Panc1 (cell line): ENCODE results near the gene TENT5C. TPM values are rescaled to one million over a fixed set of nuclear protein-coding genes. Genes with fewer than 3 reads are reported as not detected.

ENCODE experiments used
- ATAC-seq: fragments of 200-7000 bp; cut with Tn5 transposase; 2 replicates; pipeline ENCODE4 v1.9.1; 2020; ENCODE audit warnings: mild to moderate bottlenecking, moderate library complexity
- BruUV-seq: library from RNA; stranded (reverse); fragments of 400-500 nt; replicated peaks from 2 replicates; lab custom pipeline; 2021; lab: Mats Ljungman, UMichigan
- CTCF ChIA-PET: fragments of 300-600 bp; sonication (Branson Sonifier 250); formaldehyde crosslinking; loops from one replicate; lab custom pipeline; 2022; ENCODE audit warnings: antibody characterized with exemption; lab: Charles Lee
- POLR2A ChIA-PET: fragments of 300-600 bp; sonication (Branson Sonifier 250); formaldehyde crosslinking; loops from one replicate; lab custom pipeline; 2022; ENCODE audit warnings: antibody characterized with exemption; lab: Charles Lee
- DNase-seq: peaks from one replicate; pipeline ENCODE4 v3.0.0-alpha.2; 2010; ENCODE audit warnings: low read depth, low spot score
- H3K27ac ChIP-seq: 2 replicates; pipeline ENCODE4 v1.5.1; 2011; ENCODE audit warnings: mild to moderate bottlenecking, low read length, inconsistent platforms
- H3K27me3 ChIP-seq: fragments of 200-500 bp; sonication (Bioruptor generic); 2 replicates; pipeline ENCODE4 v1.6.0; 2014; ENCODE audit warnings: low read length, inconsistent platforms; ENCODE audit not compliant: control insufficient read depth, insufficient read depth
- H3K36me3 ChIP-seq: fragments of 200-500 bp; sonication (Bioruptor generic); 2 replicates; pipeline ENCODE4 v1.5.1; 2014; ENCODE audit warnings: inconsistent platforms, mild to moderate bottlenecking, low read length, moderate library complexity; ENCODE audit not compliant: control insufficient read depth, insufficient read depth
- H3K4me1 ChIP-seq: 2 replicates; pipeline ENCODE4 v1.5.1; 2011; ENCODE audit warnings: inconsistent platforms, mild to moderate bottlenecking, low read length, moderate library complexity; ENCODE audit not compliant: control insufficient read depth, insufficient read depth
- H3K4me3 ChIP-seq, 2 experiments: 2 replicates each; pipeline ENCODE4 v1.5.1; 2011 to 2012; ENCODE audit warnings: low read depth in 2 of 2, low read length in 2 of 2, mild to moderate bottlenecking in 2 of 2, inconsistent platforms in 1 of 2, moderate library complexity in 1 of 2
- H3K9me3 ChIP-seq: fragments of 200-500 bp; sonication (Bioruptor generic); 2 replicates; pipeline ENCODE4 v1.5.1; 2014; ENCODE audit warnings: low read depth, mild to moderate bottlenecking, inconsistent platforms, low read length, moderate library complexity; ENCODE audit not compliant: control insufficient read depth, insufficient read depth
- POLR2AphosphoS5 ChIP-seq: IDR thresholded peaks from 2 replicates; pipeline ENCODE4 v1.6.1; 2012; ENCODE audit warnings: mild to moderate bottlenecking, low read depth, low read length, moderate library complexity
- REST ChIP-seq, 2 experiments: IDR thresholded peaks; 2 replicates each; pipeline ENCODE4 v1.6.1; 2011 to 2012; ENCODE audit warnings: low read depth in 2 of 2, control low read depth in 1 of 2, low read length in 1 of 2, mild to moderate bottlenecking in 1 of 2, moderate library complexity in 1 of 2; ENCODE audit not compliant: insufficient read depth in 1 of 2
- SIN3A ChIP-seq: IDR thresholded peaks from 2 replicates; pipeline ENCODE4 v1.6.1; 2012; ENCODE audit warnings: low read depth, mild to moderate bottlenecking, low read length, moderate library complexity, borderline replicate concordance; ENCODE audit not compliant: insufficient read depth
- TCF7L2 ChIP-seq: IDR thresholded peaks from 2 replicates; pipeline ENCODE4 v1.6.1; 2011; ENCODE audit warnings: mild to moderate bottlenecking, low read depth, low read length, inconsistent platforms
- in situ Hi-C: cut with HindIII; loops from 2 replicates; pipeline ENCODE4 v1.10.0; 2016; ENCODE audit warnings: low sequenced_read_pairs, low pct_unique_long_range_greater_than_20kb
- intact Hi-C: fragments of 100-400 bp; cut with micrococcal nuclease; formaldehyde crosslinking; loops from one replicate; pipeline ENCODE4 v1.10.0; 2022; ENCODE audit not compliant: unreplicated experiment
- total RNA-seq: library from RNA; stranded (reverse); gene quantifications from one replicate; pipeline ENCODE4 v1.2.1, GENCODE V29; 2021; ENCODE audit not compliant: unreplicated experiment
- TF ChIP-seq, protein P1 (sequence below): fragments of 450-650 bp; IDR thresholded peaks from 2 replicates; pipeline ENCODE4 v1.5.1; 2017; ENCODE audit warnings: mild to moderate bottlenecking

Gene TENT5C
- total RNA-seq, 1 experiment from 2014 or later, result 8.9 TPM

DNA sequence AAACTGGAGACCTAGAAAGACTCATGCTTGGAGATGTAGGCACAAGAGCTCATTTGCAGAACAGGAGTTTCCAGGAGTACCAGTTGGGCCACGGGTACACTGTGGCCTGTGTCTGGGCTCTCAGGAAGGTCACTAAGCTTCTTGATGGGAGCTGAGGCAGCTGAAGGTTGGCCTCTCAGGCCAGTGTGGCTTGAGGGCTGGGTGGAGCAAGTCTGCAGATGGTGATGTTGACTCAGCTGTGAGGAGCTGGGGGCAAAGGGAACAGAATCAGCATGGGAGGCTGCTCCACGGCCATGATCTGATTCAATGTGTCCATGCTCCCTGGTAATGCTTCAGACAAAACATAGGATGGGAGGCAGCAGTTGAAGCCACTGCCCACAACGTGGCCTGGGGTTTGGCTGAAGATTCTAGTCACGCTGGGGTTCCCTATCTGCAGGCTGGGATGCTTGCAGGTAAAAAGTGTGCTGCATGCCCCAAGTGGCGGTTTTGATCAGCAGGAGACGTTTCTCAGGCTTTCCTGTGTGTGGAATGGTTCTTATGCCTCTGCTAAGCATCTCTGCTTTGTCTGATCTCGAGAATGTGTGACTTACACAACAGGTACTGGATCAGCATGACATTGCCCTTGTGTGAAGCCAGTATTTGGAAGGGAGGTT lies 15.4 kb upstream of the TENT5C start:
- in situ Hi-C loops, result no loop called here
- Histone ChIP-seq H3K9me3 (no peaks in the 10 kb centered on the region), H3K36me3 (no peaks in the 10 kb centered on the region), H3K27ac (no peak overlapping the region), H3K4me3 (no peak overlapping the region), H3K4me1 (no peaks in the 10 kb centered on the region), H3K27me3 (no peaks in the 10 kb centered on the region)
- BruUV-seq, result no TSS peak
- intact Hi-C loops, result no loop called here
- DNase-seq, result no peak
- CTCF ChIA-PET, result interaction anchor here (0.6 kb wide), 1 partner anchor 78 kb away, joined by 4 read pairs; no protein-coding TSS in a partner anchor
- ATAC-seq, result no peak
- no peak for TF ChIP-seq POLR2AphosphoS5
- TF ChIP-seq, protein P1, sequence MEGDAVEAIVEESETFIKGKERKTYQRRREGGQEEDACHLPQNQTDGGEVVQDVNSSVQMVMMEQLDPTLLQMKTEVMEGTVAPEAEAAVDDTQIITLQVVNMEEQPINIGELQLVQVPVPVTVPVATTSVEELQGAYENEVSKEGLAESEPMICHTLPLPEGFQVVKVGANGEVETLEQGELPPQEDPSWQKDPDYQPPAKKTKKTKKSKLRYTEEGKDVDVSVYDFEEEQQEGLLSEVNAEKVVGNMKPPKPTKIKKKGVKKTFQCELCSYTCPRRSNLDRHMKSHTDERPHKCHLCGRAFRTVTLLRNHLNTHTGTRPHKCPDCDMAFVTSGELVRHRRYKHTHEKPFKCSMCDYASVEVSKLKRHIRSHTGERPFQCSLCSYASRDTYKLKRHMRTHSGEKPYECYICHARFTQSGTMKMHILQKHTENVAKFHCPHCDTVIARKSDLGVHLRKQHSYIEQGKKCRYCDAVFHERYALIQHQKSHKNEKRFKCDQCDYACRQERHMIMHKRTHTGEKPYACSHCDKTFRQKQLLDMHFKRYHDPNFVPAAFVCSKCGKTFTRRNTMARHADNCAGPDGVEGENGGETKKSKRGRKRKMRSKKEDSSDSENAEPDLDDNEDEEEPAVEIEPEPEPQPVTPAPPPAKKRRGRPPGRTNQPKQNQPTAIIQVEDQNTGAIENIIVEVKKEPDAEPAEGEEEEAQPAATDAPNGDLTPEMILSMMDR, result no peak
- TF ChIP-seq TCF7L2, result no peak
- TF ChIP-seq SIN3A, result no peak
- no peak for TF ChIP-seq REST (IDR thresholded peaks at IDR 0.05; ENCODE audit: insufficient read depth in 1 of 2, low read depth in 2 of 2, low read length in 1 of 2)
- POLR2A ChIA-PET, result no interaction called here

DNA sequence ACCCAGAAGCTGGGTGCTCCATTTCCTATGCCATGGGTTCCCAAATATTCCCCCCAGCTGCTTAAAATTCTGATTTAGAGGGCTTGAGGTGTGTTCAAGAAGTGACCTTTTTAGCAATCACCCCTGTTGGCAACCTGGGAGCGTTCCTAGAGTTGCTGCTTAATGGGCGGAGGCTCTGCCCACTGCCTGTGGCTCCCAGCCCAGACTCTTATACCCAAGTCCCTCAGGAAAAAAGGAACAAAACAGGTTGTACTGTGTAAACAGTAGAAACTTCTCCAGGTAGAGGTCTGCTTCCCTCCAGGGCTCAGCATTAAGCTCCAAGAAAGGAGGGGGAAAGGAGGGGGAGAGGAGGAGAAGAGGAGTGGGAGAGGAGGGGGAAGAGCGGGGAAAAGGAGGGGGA lies 14.6 kb upstream of the TENT5C start:
- Histone ChIP-seq H3K27me3 (no peaks in the 10 kb centered on the region), H3K9me3 (no peaks in the 10 kb centered on the region), H3K36me3 (no peaks in the 10 kb centered on the region), H3K4me1 (no peaks in the 10 kb centered on the region), H3K4me3 (no peak overlapping the region), H3K27ac (no peak overlapping the region)
- TF ChIP-seq SIN3A, result no peak
- TF ChIP-seq, protein P1, result no peak
- no peak for TF ChIP-seq TCF7L2
- no peak for TF ChIP-seq REST (IDR thresholded peaks at IDR 0.05; ENCODE audit: insufficient read depth in 1 of 2, low read depth in 2 of 2, low read length in 1 of 2)
- TF ChIP-seq POLR2AphosphoS5, result no peak
- no TSS peak for BruUV-seq
- in situ Hi-C loops, result no loop called here
- ChIA-PET POLR2A (interaction anchor here (0.6 kb wide), 1 partner anchor 121 kb away, joined by 4 read pairs; no protein-coding TSS in a partner anchor), CTCF (no interaction called here)
- no peak for DNase-seq
- ATAC-seq, result no peak
- intact Hi-C loops, result no loop called here
